GM12891 (cell line): ENCODE measurements around the gene SLC38A3.
A peak's percentile ranks its signal among the peaks of the same experiment; 100 is the strongest.

ENCODE experiments used
- DNase-seq: peaks from one replicate; pipeline ENCODE4 v3.0.0; 2011; ENCODE audit warnings: low spot score; ENCODE audit not compliant: insufficient read length
- FAIRE-seq: peaks from 2 replicates; lab custom pipeline; 2011; peaks lifted over from hg19 to GRCh38; lab: Jason Lieb, UNC
- PAX5 ChIP-seq: IDR thresholded peaks from 2 replicates; pipeline ENCODE4 v1.6.1; 2011; ENCODE audit warnings: low read length, moderate library complexity, mild to moderate bottlenecking; ENCODE audit not compliant: insufficient read depth, severe bottlenecking
- POLR2A ChIP-seq: IDR thresholded peaks from 2 replicates; pipeline ENCODE4 v1.6.1; 2011; ENCODE audit warnings: low read depth, low read length, control low read depth
- POLR2AphosphoS5 ChIP-seq: IDR thresholded peaks from 2 replicates; pipeline ENCODE4 v1.6.1; 2011; ENCODE audit warnings: low read depth, low read length, control low read depth
- POU2F2 ChIP-seq: IDR thresholded peaks from 2 replicates; pipeline ENCODE4 v1.6.1; 2011; ENCODE audit warnings: low read depth, mild to moderate bottlenecking, control low read depth, low read length, moderate library complexity
- SPI1 ChIP-seq: IDR thresholded peaks from 2 replicates; pipeline ENCODE4 v1.6.1; 2011; ENCODE audit warnings: low read depth, low read length, control low read depth
- TAF1 ChIP-seq: IDR thresholded peaks from 2 replicates; pipeline ENCODE4 v1.6.1; 2011; ENCODE audit warnings: low read depth, low read length, control low read depth

Gene SLC38A3

GRCh38 chr3:50201573-50202315, 3.3 kb upstream of the SLC38A3 start:
- FAIRE-seq (no peak), DNase-seq (no peak)
- TF ChIP-seq POLR2AphosphoS5 = no peak
- no peak for TF ChIP-seq PAX5
- no peak for TF ChIP-seq POU2F2
- TF ChIP-seq TAF1 = no peak
- no peak for TF ChIP-seq POLR2A
- no peak for TF ChIP-seq SPI1

GRCh38 chr3:50202353-50203112, 2.5 kb upstream of the SLC38A3 start:
- FAIRE-seq = no peak
- DNase-seq = no peak
- TF ChIP-seq TAF1 (no peak), PAX5 (no peak), POLR2A (no peak), POLR2AphosphoS5 (no peak), POU2F2 (no peak), SPI1 (no peak)

GRCh38 chr3:50203113-50203808, 1.8 kb upstream of the SLC38A3 start:
- FAIRE-seq = no peak
- TF ChIP-seq PAX5 (no peak), SPI1 (no peak), TAF1 (no peak), POU2F2 (no peak), POLR2AphosphoS5 (no peak), POLR2A (no peak)
- DNase-seq = no peak

- FAIRE-seq (no peak), DNase-seq (no peak)
- TF ChIP-seq POLR2A (no peak), POLR2AphosphoS5 (no peak), SPI1 (no peak), TAF1 (no peak), POU2F2 (no peak), PAX5 (no peak)
These were observed 965 bp upstream of the SLC38A3 start for GRCh38 chr3:50203809-50204803.

GRCh38 chr3:50205413-50206276, 574 bp downstream of the SLC38A3 start:
- DNase-seq (peak; percentile 53), FAIRE-seq (no peak)
- TF ChIP-seq POU2F2 = no peak
- TF ChIP-seq POLR2AphosphoS5 = no peak
- no peak for TF ChIP-seq TAF1
- no peak for TF ChIP-seq POLR2A
- no peak for TF ChIP-seq PAX5
- TF ChIP-seq SPI1 = no peak

- FAIRE-seq (no peak), DNase-seq (no peak)
- no peak for TF ChIP-seq POLR2A
- no peak for TF ChIP-seq TAF1
- TF ChIP-seq PAX5 = no peak
- no peak for TF ChIP-seq POLR2AphosphoS5
- TF ChIP-seq SPI1 = no peak
- no peak for TF ChIP-seq POU2F2
These were observed 2.4 kb downstream of the SLC38A3 start for GRCh38 chr3:50207359-50208042.

GRCh38 chr3:50208677-50209344, 3.7 kb downstream of the SLC38A3 start:
- DNase-seq (no peak), FAIRE-seq (no peak)
- TF ChIP-seq POLR2A (no peak), SPI1 (no peak), POLR2AphosphoS5 (no peak), TAF1 (no peak), PAX5 (no peak), POU2F2 (no peak)
